ENCODE data around the gene CUL9. TPM values are rescaled to one million over a fixed set of nuclear protein-coding genes. Genes with fewer than 3 reads are reported as not detected.

The CUL9 gene
- total RNA-seq, 1 donor from 2014 or later = 13.1 TPM

DNA sequence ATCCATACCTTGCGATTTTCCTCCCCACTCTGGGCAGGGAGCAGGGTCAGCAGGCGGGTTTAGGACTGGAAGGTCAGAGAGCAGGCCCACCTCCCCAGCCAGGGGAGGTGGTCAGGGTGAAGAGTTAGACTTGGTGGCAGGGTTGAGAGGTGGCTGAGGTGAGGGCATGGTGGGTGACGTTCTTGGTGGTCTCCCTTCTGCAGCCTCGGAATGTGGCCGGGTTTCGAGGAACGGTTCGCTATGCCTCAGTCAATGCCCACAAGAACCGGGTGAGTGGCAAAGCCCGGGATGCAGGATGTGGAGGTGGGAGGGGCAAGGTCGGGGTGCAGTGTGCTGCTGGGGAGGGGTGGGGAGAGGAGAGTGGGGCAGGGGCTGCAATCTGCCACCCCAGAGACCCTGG is 72.8 kb downstream of the CUL9 start:
- DNase-seq (ENCODE audit: low read depth in 2 of 2) = no peak

DNA sequence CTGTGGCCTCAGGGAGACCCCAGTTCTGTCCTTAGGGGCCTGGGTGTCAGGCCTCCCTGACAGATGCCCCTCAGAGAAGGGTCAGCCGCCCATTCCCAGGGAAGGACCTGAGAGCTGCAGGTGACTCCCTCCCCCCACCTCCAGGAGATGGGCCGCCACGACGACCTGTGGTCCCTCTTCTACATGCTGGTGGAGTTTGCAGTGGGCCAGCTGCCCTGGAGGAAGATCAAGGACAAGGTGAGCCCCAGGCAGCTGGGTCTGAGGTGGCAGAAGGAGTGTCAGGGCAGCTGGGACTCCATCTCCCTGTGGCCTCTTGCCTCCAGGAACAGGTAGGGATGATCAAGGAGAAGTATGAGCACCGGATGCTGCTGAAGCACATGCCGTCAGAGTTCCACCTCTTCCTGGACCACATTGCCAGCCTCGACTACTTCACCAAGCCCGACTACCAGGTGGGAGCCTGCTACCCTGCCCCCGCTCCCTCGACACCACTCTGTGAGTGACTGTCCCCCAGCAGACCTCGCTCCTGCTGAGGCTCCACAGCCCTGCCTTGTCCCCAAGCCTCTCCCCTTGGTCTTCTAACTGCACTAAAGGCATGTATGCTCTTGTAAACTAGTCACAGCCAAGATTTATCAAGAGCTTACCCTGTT is 73.5 kb downstream of the CUL9 start:
- DNase-seq (ENCODE audit: low read depth in 2 of 2) = no peak

DNA sequence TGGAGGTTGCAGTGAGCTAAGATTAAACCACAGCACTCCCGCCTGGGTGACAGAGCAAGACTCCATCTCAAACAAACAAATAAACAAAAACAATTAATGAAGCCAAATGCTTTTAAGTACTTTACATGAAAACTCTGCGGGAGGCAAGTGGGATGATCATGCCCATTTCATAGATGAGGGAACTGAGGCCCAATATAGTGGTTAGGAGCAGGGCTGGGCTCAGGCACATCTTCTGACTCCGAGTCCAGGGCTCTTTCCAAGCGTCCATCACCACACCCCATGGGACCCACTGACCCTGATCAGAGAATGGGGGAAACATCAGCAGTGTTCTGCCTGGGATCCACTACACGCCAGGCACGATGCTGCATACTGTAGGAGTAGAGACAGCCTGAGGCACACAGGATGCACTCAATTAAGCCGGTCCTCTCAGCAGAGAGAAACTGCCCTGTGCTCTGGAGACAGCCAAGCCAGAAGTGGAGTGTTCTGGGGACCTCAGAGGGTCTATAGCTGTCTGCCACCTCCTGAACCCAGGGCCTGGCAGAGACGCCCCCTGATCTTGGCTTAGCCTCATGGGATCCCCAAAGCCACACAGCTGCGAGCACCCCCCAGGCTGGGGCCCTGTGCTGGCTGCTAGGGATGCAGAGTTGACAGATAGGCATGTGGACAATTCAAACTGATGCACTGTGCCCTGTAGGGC is 74.8 kb downstream of the CUL9 start:
- no peak for DNase-seq (ENCODE audit: low read depth in 2 of 2)

DNA sequence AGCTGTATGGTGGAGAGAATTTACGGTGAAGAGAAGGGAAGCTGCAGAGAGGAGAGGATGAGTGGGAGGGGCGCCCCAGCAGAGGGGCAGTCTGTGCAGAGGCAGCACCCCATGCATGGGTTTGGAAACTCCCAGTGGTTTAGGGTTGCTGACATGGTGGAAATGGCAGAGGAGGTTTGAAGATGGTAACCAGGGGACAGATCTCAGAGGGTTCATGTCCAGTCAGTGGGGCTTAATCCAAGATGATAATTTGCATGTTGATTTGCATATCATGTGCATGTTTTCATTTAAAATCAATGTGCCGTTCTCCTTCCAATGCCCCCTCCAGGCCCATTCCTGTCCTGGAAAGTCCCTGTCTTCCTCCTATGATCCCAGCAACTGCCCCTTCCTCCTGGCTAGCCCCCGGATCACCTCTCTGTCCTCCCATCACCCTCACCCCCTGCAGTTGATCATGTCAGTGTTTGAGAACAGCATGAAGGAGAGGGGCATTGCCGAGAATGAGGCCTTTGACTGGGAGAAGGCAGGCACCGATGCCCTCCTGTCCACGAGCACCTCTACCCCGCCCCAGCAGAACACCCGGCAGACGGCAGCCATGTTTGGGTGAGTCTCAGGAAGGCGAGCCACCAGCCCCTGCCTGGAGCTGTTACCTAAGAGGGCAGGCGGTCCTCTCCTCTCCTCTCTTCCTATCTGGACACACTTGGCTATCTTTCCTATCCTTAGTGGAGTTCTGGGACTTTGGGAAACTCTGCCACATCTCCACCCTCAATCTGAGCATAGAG is 75.6 kb downstream of the CUL9 start:
- no peak for DNase-seq (ENCODE audit: low read depth in 2 of 2)

DNA sequence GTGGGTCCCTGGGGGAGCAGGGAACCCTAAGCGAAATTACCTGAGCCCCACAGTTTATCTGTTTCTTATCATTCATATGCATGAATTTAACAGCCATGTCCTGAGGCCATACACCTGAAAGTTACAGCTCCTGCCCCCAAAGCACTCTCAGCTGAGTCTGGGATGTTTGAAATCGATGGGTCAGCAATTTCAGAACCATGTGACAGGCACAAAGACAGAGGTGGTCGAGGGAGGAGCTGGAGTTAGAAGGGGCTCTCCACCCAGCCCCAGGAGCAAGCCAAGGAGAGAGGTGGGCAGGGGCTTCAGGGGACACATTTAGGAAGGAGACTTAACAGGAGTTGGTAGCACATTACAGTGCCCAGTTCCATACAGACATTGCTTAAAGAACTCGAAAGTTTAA is 76.2 kb downstream of the CUL9 start:
- DNase-seq (ENCODE audit: low read depth in 2 of 2) = no peak

DNA sequence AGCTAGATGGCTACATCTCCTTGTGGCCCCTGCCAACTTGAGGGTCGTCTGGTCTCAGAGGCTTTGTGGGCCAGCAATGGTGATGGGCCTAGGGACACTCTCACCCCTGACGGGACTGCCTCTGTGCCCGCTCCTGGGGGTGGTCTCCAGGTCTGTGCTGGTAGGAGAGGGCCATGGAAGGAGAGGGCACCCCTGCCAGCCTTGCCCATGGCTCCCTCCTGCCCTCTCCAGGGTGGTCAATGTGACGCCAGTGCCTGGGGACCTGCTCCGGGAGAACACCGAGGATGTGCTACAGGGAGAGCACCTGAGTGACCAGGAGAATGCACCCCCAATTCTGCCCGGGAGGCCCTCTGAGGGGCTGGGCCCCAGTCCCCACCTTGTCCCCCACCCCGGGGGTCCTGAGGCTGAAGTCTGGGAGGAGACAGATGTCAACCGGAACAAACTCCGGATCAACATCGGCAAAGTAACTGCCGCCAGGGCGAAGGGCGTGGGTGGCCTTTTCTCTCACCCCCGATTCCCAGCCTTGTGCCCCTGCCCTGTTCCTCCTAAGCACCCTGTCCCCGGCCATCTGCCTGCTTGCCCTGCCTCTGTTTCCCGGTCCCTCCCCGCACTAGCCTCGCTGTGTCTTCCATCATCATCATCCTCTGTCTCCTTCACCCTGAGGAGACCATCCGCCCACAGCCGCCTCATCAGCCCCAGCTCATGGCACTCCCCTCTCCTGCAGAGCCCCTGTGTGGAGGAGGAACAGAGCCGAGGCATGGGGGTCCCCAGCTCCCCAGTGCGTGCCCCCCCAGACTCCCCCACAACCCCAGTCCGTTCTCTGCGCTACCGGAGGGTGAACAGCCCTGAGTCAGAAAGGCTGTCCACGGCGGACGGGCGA is 77.1 kb downstream of the CUL9 start:
- no peak for DNase-seq (ENCODE audit: low read depth in 2 of 2)

DNA sequence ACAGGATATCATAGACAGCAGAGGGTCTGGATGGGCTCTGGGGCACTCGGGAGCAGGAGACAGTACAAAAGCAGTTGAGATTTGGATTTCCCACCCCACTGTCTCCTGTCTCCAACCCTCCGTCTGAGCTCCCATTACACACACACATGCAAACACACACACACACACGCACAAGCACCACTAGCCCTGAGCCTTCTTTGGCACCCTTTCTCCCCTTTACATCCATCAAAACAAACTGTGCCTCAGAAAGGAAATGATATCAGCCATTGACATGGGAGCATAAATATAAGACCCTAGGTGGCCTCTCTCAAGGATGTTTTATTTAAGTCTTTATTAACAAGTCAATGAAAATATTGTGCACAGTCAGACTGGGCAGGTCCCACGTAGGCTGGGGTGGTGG is 78.8 kb downstream of the CUL9 start:
- peak in 1 of 2 donors; percentile 57 for DNase-seq (ENCODE audit: low read depth in 2 of 2)

DNA sequence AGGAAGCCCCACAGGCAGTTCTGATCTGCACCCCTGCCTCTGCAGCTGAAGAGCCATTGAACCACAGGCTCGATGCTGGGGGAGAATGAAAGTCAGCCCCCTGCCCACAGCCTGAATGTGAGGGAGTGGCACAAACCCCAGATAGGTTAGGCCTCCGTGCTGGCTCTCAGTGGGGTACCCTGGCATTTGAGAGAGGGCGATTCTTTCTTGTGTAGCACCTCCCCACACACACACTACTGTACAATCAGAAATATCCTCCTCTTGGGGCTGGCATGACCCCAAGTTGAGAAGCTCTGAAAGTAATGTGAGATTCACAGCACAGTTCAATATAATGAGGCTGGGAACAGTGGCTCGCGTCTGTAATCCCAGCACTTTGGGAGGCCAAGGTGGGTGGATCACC is 79.2 kb downstream of the CUL9 start:
- no peak for DNase-seq (ENCODE audit: low read depth in 2 of 2)

DNA sequence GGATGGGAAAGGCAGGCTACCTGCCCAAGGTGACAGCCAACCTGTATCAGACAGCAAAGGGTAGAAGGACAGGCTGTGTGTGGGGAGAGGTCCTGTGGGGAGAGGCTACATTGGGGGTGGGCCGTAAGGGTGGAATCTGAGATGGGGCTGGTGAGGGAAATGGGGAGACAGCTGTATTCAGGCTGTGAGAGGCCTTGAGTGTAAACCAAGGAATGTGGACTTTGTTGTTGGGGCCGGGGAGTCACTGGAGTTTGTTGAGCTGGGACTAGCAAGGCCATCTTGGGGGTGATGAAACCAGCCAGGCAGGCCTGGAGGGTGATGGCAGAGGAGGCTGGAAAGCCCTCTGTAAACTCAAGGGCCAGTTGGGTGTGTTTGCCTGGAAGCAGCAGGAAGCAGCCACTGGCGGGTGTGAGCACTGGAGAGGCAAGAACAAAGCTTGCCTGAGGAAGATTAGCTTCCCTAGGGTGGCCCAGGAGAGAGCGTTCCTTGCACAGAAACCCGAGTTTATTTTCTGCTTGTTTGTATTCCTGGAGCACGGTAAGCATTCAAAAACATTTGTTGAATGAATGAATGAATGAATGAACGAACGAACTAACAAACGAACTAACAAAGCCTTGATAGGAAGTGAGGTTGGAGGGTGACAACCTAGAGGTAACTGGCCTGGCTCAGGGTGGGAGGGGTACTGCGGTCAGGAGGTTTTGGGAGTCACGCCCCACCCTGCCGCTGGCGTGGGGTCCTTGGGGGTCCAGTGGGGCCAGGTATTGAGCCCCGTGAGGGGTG is 80.2 kb downstream of the CUL9 start:
- no peak for DNase-seq (ENCODE audit: low read depth in 2 of 2)

DNA sequence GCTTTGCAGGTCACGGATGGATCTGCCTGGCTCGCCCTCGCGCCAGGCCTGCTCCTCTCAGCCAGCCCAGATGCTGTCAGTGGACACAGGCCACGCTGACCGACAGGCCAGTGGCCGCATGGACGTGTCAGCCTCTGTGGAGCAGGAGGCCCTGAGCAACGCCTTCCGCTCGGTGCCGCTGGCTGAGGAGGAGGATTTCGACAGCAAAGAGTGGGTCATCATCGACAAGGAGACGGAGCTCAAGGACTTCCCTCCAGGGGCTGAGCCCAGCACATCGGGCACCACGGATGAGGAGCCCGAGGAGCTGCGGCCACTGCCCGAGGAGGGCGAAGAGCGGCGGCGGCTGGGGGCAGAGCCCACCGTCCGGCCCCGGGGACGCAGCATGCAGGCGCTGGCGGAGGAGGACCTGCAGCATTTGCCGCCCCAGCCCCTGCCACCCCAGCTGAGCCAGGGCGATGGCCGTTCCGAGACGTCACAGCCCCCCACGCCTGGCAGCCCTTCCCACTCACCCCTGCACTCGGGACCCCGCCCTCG is 80.9 kb downstream of the CUL9 start:
- no peak for DNase-seq (ENCODE audit: low read depth in 2 of 2)

DNA sequence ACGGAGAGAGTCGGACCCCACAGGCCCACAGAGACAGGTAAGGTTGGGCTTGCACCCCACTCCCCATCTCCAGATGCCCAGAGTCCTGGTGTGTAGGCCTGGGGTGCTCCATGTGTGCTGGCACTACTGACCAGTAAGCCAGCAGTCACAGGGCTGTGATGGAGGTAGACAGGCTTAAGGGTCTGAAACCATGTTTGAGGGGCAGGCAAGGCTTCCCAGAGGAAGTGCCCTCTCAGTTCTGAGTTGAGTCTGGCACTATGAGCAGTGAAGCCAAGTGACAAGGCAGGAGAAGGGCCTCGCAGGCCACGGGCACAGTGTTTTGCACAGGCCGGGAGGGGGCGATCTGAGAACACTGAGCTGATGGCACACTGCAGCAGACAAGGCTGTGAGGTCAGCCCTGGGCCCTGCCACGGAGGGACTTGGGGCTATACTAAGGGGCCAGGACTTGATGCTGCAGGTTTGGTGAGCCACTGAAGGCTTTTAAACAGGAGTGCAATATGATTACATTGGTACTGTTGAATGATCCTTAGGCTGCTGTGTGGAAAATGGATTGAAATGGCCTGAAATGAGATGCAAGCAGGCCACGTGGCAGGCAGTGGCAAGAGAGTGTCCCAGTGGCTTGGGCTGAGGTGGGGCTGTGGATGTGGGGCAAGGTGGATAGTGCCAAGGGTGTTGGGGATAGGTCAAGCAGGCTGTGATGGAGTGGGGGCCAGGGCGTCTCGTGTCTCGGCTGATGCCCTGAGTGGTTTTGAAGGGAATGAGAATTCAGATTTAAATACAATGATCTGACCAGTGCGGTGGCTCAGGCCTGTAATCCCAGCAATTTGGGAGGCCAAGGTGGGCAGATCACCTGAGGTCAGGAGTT is 81.5 kb downstream of the CUL9 start:
- peak; percentile 41 to 70 for DNase-seq (ENCODE audit: low read depth in 2 of 2)

DNA sequence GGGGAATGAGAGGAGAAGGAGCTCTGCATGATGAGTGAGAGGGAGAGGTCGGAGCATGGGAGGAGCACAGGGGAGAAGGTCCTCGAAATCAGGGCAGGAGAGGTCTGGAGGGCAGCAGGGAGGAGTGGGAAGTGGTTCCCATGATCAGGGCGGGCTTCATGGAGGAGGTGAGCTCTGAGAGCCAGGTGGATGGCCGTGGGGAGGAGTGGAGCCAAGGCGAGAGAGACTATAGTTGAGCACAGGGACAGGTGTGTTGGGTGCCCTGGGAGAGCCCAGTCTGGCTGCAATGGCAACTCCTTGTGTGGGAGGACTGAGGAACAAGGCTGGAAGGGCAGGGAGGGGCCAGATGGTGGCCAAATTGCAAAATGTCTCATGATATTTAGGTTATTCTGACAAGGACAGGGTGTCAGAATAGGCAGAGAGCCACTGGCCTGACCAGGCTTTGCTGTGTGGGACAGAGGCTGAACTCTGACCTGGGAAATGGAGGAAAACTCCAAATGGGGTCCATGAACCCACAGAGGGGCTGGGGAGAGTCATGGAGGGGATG is 82.7 kb downstream of the CUL9 start:
- DNase-seq (ENCODE audit: low read depth in 2 of 2) = no peak

DNA sequence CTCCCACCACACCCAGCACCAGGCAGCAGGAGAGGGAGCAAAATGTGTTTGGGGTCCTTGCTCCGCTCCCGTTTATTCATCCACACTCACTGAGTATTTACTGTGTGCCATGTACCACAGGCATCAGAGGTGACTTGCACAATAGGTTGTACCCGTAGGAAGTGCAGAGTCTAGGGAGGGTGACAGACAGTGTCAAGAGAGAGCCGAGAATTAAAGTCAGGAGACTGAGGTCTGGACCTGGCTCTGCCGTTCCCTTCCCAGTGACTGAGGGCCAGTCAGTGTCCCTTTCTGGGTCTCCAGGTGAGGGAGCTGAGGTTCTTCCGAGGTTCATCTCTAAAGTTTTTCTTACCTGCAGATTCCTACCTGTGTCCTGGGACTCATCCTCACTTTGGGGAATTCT is 83.6 kb downstream of the CUL9 start:
- no peak for DNase-seq (ENCODE audit: low read depth in 2 of 2)

DNA sequence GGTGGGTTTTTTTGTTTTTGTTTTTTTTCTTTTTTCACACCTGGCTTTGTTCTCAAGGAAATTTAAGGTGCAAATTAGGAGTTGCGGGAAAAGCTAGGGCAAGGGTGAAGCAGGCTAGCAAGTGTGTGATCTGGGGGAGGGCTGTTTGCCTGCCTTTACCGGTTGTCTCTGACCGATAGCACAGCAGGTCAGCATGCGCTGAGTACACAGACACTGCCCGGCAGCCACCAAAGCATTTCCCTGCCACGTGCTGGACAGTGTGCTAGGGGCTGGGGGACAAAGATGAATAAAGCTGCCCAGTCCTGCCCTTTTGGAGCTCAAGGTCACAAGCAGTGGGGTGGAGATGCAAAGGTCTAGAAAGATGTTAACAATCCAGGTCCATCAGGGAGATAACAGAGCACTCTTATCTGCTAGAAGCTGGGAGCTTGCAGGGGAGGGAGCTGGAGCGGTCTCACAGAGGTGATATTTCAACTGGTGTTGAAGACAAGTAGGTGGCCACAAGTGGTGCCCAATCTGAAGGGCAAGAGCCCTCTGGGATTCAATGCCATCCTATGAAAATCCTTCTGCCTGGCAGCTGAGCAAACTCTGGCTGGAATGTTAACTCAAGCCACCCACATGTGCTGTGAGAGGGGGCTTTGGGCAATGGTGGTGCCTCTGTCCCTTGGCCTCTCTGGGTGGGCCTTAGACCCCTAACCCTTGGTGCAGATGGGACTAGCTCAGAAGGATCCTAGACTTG is 85.8 kb downstream of the CUL9 start:
- no peak for DNase-seq (ENCODE audit: low read depth in 2 of 2)

DNA sequence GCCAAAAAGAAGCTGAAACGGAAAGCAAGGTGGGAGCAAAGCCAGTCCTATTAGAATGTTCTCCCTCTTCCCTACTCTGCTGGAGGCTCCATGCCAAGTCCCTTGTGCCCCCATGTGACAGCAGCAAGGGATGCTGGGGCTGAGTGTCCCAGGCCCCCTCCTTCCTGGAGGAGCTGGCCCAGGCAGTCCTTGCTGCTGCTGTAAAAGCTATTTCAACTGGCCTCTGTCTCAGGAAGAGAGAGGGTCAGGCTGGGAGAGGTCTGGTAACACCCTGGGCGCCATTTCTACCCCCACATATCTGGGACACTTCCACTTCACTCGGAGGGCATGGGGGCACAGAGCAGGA is 86.3 kb downstream of the CUL9 start:
- no peak for DNase-seq (ENCODE audit: low read depth in 2 of 2)

DNA sequence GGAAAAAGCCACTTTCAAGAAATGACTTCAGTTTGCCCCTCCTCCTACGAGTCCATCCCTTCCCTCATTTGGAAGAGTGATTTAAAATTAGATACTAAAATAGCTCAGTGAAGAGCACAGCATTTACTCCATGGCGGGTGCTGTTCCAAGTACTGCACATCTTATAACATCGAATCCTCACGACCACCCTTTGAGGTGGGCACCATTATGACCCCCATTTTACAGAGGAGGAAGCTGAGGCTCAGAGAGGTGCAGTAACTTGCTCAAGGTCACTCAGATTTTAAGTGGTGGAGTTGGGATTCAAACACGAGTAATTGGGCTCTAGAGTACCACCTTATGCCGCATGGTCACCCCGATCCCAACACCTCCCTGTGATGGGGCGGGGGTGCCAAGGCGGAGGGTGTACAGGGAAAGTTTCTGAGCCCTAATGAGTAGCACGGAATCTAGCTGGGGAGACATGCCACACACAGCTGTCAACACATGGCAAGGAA is 86.8 kb downstream of the CUL9 start:
- no peak for DNase-seq (ENCODE audit: low read depth in 2 of 2)

DNA sequence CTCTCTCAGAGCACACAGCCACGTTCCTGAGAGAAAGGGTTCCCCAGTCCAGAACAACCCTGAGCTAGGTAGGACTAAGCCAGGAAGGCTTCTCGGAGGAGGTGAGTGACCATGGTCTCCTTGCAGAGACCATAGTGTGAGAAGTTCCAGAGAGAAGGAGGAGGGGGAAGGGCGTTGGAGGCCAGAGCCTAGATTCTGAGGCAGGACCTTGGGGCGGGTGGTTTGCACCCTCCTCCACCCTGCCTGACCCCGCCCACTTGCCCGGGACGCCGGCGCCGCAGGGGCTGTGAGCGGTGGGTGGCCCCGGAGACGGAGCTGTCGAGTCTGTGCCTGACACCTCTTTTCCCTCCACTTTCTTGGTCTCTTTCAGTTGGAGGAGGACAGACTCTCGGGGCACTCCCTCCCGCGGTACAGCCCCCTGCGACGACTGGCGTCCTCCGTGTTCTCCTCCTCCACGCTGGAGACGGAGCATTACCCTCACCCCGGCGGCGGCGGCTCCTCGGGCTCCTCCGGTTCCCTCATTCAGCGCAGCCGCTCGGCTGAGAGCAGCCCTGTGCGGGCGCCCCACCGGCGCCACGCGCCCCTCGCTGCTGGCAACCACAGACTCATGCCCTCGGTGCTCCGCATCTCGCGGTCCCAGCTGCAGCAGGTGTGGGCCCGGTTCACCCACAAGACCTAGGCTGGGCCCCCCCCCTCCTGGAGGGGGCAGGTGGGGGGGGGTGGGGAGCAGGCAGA is 87.4 kb downstream of the CUL9 start:
- DNase-seq (ENCODE audit: low read depth in 2 of 2) = no peak
